HG02678 (cell line): Measurements from ENCODE around the gene GJD2.

Experiments used
- ATAC-seq: cut with Tn5 transposase; IDR thresholded peaks from one replicate; pipeline ENCODE4 v1.9.1; 2021; ENCODE audit warnings: mild to moderate bottlenecking, moderate library complexity; ENCODE audit not compliant: unreplicated experiment

The GJD2 gene

GRCh38 chr15:34726406-34727100 is 28.2 kb downstream of the GJD2 start:
- ATAC-seq, result no peak

- ATAC-seq, result no peak
These were observed 29.2 kb downstream of the GJD2 start for GRCh38 chr15:34725556-34725955.

- no peak for ATAC-seq
These were observed 30.3 kb downstream of the GJD2 start for GRCh38 chr15:34724481-34724880.

- no peak for ATAC-seq
These were observed 32.4 kb downstream of the GJD2 start for GRCh38 chr15:34722439-34722836.

GRCh38 chr15:34721802-34722438 is 32.9 kb downstream of the GJD2 start:
- ATAC-seq, result no peak

- ATAC-seq, result no peak
These were observed 33.5 kb downstream of the GJD2 start for GRCh38 chr15:34721157-34721801.

- ATAC-seq, result no peak
These were observed 35.1 kb downstream of the GJD2 start for GRCh38 chr15:34719695-34720094.

- ATAC-seq, result no peak
These were observed 35.8 kb downstream of the GJD2 start for GRCh38 chr15:34718681-34719665.

- no peak for ATAC-seq
These were observed 37.1 kb downstream of the GJD2 start for GRCh38 chr15:34717729-34718128.

GRCh38 chr15:34716111-34716510 is 38.7 kb downstream of the GJD2 start:
- ATAC-seq, result no peak

GRCh38 chr15:34714476-34715121 is 40.2 kb downstream of the GJD2 start:
- no peak for ATAC-seq

GRCh38 chr15:34713635-34714034 is 41.2 kb downstream of the GJD2 start:
- ATAC-seq, result no peak

GRCh38 chr15:34709866-34710265 is 44.9 kb downstream of the GJD2 start:
- no peak for ATAC-seq

GRCh38 chr15:34708422-34708821 is 46.4 kb downstream of the GJD2 start:
- ATAC-seq, result no peak

GRCh38 chr15:34701536-34701935 is 53.3 kb downstream of the GJD2 start:
- no peak for ATAC-seq
